ENCODE results near the gene HCFC1R1. TPM values are rescaled to one million over a fixed set of nuclear protein-coding genes. Genes with fewer than 3 reads are reported as not detected.

The HCFC1R1 gene
- polyA plus RNA-seq, 3 donors: 16.7 to 27.1 (median 19.9) TPM

- Histone ChIP-seq H3K4me1 (ENCODE audit: control insufficient read depth in 1 of 2, insufficient read depth in 2 of 2, low read length in 2 of 2) (peaks cover 7 to 17% of the 10 kb centered on the region in 2 donors), H3K36me3 (replicated peaks in 1 of 2; ENCODE audit: control insufficient read depth in 1 of 2, insufficient read depth in 2 of 2, low read length in 2 of 2) (no peaks in the 10 kb centered on the region), H3K27ac (ENCODE audit: low read depth in 1 of 2, low read length in 2 of 2) (no peak overlapping the region), H3K4me2 (replicated peaks; ENCODE audit: extremely low read depth, low read length, poor library complexity, severe bottlenecking) (peak overlapping the region; percentile 16), H3K9ac (ENCODE audit: insufficient read depth, low read length, poor library complexity, severe bottlenecking) (peak overlapping the region; percentile 4), H3K9me3 (replicated peaks in 1 of 2; ENCODE audit: control insufficient read depth in 1 of 2, insufficient read depth in 1 of 2, low read length in 2 of 2) (peaks cover 0 to 19% of the 10 kb centered on the region in 2 donors), H2AFZ (ENCODE audit: insufficient read depth, low read depth, low read length, poor library complexity, severe bottlenecking) (no peak overlapping the region), H3K79me2 (ENCODE audit: insufficient read depth, low read length) (no peaks in the 10 kb centered on the region), H3K4me3 (replicated peaks in 1 of 3; ENCODE audit: low read depth in 2 of 3, low read length in 3 of 3) (no peak overlapping the region), H4K20me1 (ENCODE audit: insufficient read depth, low read length) (no peaks in the 10 kb centered on the region), H3K27me3 (ENCODE audit: control insufficient read depth in 2 of 2, insufficient read depth in 2 of 2, low read length in 2 of 2) (peaks cover 45 to 90% of the 10 kb centered on the region in 2 donors)
- no peak for DNase-seq
- no peak overlapping the region for H3K27ac Mint-ChIP-seq
- TF ChIP-seq CTCF (IDR thresholded peaks at IDR 0.05): no peak
- WGBS (ENCODE audit: insufficient coverage): 5% methylated on average over 39 of the region's 40 CpGs
- H3K4me1 Mint-ChIP-seq: peaks cover 17% of the 10 kb centered on the region
- intact Hi-C loops (cut with micrococcal nuclease): no loop called here
- H3K27me3 Mint-ChIP-seq (ENCODE audit: low read depth in 3 of 3): peaks cover 70 to 98% (median 92%) of the 10 kb centered on the region in 3 donors
- H3K4me3 Mint-ChIP-seq: peak overlapping the region in 1 of 2 donors; percentile 88
- peaks cover 3 to 34% (median 14%) of the 10 kb centered on the region in 7 donors for H3K9me3 Mint-ChIP-seq
- H3K36me3 Mint-ChIP-seq: peaks cover 8 to 15% of the 10 kb centered on the region in 2 donors
These were observed 12.4 kb upstream of the HCFC1R1 start for GRCh38 chr16:3035972-3036725.

- peaks cover 0 to 24% of the 10 kb centered on the region in 2 donors for H3K9me3 ChIP-seq (replicated peaks in 1 of 2; ENCODE audit: control insufficient read depth in 1 of 2, insufficient read depth in 1 of 2, low read length in 2 of 2)
- peaks cover 8 to 15% of the 10 kb centered on the region in 2 donors for H3K36me3 Mint-ChIP-seq
- peaks cover 45 to 96% of the 10 kb centered on the region in 2 donors for H3K27me3 ChIP-seq (ENCODE audit: control insufficient read depth in 2 of 2, insufficient read depth in 2 of 2, low read length in 2 of 2)
- H3K27ac Mint-ChIP-seq: no peak overlapping the region
- peaks cover 3 to 39% (median 14%) of the 10 kb centered on the region in 7 donors for H3K9me3 Mint-ChIP-seq
- no peak overlapping the region for H2AFZ ChIP-seq (ENCODE audit: insufficient read depth, low read depth, low read length, poor library complexity, severe bottlenecking)
- H3K4me3 Mint-ChIP-seq: peak overlapping the region in 1 of 2 donors; percentile 88
- no peak overlapping the region for H3K4me3 ChIP-seq (replicated peaks in 1 of 3; ENCODE audit: low read depth in 2 of 3, low read length in 3 of 3)
- no peaks in the 10 kb centered on the region for H3K36me3 ChIP-seq (replicated peaks in 1 of 2; ENCODE audit: control insufficient read depth in 1 of 2, insufficient read depth in 2 of 2, low read length in 2 of 2)
- peaks cover 74 to 98% (median 93%) of the 10 kb centered on the region in 3 donors for H3K27me3 Mint-ChIP-seq (ENCODE audit: low read depth in 3 of 3)
- no peak for TF ChIP-seq CTCF (IDR thresholded peaks at IDR 0.05)
- H3K9ac ChIP-seq (ENCODE audit: insufficient read depth, low read length, poor library complexity, severe bottlenecking): no peak overlapping the region
- no peaks in the 10 kb centered on the region for H4K20me1 ChIP-seq (ENCODE audit: insufficient read depth, low read length)
- intact Hi-C loops (cut with micrococcal nuclease): no loop called here
- DNase-seq: no peak
- peaks cover 7 to 17% of the 10 kb centered on the region in 2 donors for H3K4me1 ChIP-seq (ENCODE audit: control insufficient read depth in 1 of 2, insufficient read depth in 2 of 2, low read length in 2 of 2)
- no peak overlapping the region for H3K27ac ChIP-seq (ENCODE audit: low read depth in 1 of 2, low read length in 2 of 2)
- H3K4me2 ChIP-seq (replicated peaks; ENCODE audit: extremely low read depth, low read length, poor library complexity, severe bottlenecking): no peak overlapping the region
- H3K4me1 Mint-ChIP-seq: peaks cover 17% of the 10 kb centered on the region
- WGBS (ENCODE audit: insufficient coverage): 23% methylated on average over 19 of the region's 19 CpGs
- H3K79me2 ChIP-seq (ENCODE audit: insufficient read depth, low read length): no peaks in the 10 kb centered on the region
These were observed 11.7 kb upstream of the HCFC1R1 start for GRCh38 chr16:3035289-3035971.

Measured in CD14-positive monocyte (primary cell).